SU-DHL-6 (cell line): Measurements from ENCODE around the gene ADGRG7.

Source experiments
- EZH2phosphoT487 ChIP-seq: fragments of 200-600 bp; sonication (generic), shearing (Covaris generic); conservative IDR thresholded peaks from 2 replicates; pipeline ENCODE4 v1.6.1; 2018; ENCODE audit warnings: mild to moderate bottlenecking, antibody characterized with exemption, low read length, moderate library complexity, mixed read lengths
- TF ChIP-seq, protein P1 (sequence below): fragments of 200-600 bp; sonication (generic); IDR thresholded peaks from one replicate; pipeline ENCODE4 v1.5.1; 2017; ENCODE audit warnings: antibody characterized with exemption, mild to moderate bottlenecking, low read length, moderate library complexity; ENCODE audit not compliant: insufficient read depth, poor library complexity, severe bottlenecking

DNA sequence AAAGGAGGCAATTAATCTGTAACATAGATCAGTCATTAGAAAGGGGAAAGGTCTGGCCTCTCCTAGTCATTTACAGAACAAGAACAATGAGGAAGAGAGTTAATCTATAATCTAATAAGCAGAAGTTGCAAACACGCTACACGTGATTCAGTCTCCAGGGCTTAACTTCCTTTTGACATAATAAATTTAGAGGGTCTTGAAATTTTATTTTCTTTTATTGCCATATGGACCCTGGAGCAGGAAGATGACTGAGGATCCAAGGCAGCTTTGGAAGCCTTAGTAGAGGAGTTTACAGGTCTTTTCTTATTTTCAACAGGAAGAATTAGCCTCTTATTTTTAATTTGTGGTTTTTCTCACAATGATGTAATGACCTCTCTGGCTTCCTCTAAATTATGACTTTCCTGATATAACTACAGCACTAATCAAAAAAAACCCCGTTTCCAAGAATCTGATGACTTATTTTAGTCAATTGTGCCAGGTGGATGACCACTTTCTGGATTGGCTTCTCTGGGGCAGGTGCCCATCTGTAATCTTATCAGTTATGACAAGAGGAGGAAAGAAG is 32.2 kb downstream of the ADGRG7 start:
- TF ChIP-seq, protein P1, sequence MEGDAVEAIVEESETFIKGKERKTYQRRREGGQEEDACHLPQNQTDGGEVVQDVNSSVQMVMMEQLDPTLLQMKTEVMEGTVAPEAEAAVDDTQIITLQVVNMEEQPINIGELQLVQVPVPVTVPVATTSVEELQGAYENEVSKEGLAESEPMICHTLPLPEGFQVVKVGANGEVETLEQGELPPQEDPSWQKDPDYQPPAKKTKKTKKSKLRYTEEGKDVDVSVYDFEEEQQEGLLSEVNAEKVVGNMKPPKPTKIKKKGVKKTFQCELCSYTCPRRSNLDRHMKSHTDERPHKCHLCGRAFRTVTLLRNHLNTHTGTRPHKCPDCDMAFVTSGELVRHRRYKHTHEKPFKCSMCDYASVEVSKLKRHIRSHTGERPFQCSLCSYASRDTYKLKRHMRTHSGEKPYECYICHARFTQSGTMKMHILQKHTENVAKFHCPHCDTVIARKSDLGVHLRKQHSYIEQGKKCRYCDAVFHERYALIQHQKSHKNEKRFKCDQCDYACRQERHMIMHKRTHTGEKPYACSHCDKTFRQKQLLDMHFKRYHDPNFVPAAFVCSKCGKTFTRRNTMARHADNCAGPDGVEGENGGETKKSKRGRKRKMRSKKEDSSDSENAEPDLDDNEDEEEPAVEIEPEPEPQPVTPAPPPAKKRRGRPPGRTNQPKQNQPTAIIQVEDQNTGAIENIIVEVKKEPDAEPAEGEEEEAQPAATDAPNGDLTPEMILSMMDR: no peak
- TF ChIP-seq EZH2phosphoT487: no peak
